ENCODE measurements around the gene PDE4C. TPM values are rescaled to one million over a fixed set of nuclear protein-coding genes. Genes with fewer than 3 reads are reported as not detected.

Gene PDE4C
- total and polyA plus RNA-seq, 9 of the 15 experiments (the other 6 are each of a cell fraction or from before 2014, with no cell fraction given), result 0.04 to 0.91 (median 0.20) TPM; not detected in 1

DNA sequence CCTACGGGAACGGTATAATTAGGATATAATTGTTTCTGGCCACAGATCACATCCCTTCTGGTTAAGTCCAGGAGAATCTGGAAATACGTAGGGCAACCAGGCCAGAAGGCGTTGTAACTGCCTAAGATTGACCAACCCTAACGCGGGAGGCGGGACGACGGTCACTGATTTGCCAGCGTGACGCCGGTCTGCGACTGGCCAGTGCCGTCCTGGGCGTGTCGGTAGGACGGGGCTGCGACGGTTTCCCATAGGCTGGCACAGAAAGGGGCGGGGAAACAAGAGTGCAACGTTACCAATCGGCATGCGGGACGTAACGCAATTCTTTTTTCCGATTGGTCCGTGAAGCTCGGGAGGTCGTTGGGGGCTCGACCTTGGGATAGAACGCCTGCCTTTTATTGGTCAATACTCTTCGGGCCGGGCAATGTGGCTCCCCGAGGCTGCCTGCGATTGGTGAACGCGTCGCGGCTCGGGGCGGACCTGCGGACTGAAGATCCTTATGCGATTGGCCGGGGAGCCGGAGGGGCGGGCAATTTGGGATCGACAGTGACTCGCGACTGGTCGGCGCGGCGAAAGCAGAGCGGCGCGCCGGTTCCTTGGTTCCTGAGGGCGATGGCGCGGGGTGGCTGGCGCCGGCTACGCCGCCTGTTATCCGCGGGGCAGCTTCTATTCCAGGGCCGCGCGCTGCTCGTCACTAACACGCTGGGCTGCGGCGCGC is 33.4 kb downstream of the PDE4C start, which contains the start of gene MPV17L2:
Gene MPV17L2, plus strand, starts transcription at position 546 of the 715 bp plus-strand sequence. Its CDS starts 64 bp downstream, at position 610.
- peak within 1 kb of the TSS; percentile 89 for H3K4me3 ChIP-seq
- WGBS (ENCODE audit: insufficient coverage, low coverage, missing lambda C conversion rate), result under 1% methylated on average over 65 of the region's 74 CpGs
- no peaks in the 10 kb centered on the region for H3K27me3 ChIP-seq (ENCODE audit: control insufficient read depth in 2 of 2, insufficient read depth in 2 of 2, low read length in 2 of 2)
- peak within 1 kb of the TSS; percentile 69 to 96 for H3K9ac ChIP-seq (ENCODE audit: insufficient read depth in 1 of 2, low read depth in 2 of 2, low read length in 2 of 2)
- DNase-seq (ENCODE audit: extremely low read depth in 1 of 4, low spot score in 3 of 4) (peak; percentile 89 to 100 (median 94)), ATAC-seq (peak; percentile 93), FAIRE-seq (peak; percentile 100)
- POLR2A ChIA-PET, result interaction anchor here (0.6 to 2.3 kb wide), 17 partner anchors 9 to 292 kb away, joined by 3 to 11 read pairs (median 4); partner anchors contain the start of gene JUND
- CTCF ChIA-PET (ENCODE audit: low intra/inter-chr PET ratio), result interaction anchor here (0.6 to 1.3 kb wide), 3 partner anchors 59 to 226 kb away, joined by 3 read pairs; partner anchors contain the start of gene SSBP4
- in situ Hi-C loops (cut with MboI) (no loop called here), intact Hi-C loops (cut with micrococcal nuclease) (loop anchor here (1.0 kb wide), 1 partner anchor 130 kb away; the partner anchor contains the start of gene LSM4)
- peak within 1 kb of the TSS; percentile 80 for H3K27ac ChIP-seq (ENCODE audit: extremely low read depth, low read depth, low read length)
- H3K9me1 ChIP-seq (ENCODE audit: control insufficient read depth, insufficient read depth, low read length), result no peaks in the 10 kb centered on the region
- no TSS peak for BruUV-seq (replicated peaks)
- no peaks in the 10 kb centered on the region for H3K9me3 ChIP-seq (replicated peaks; ENCODE audit: control insufficient read depth, insufficient read depth, low read depth, low read length)
- H3K4me1 ChIP-seq (replicated peaks in 1 of 2; ENCODE audit: control insufficient read depth in 2 of 2, insufficient read depth in 2 of 2, low read length in 2 of 2), result peaks cover 17 to 46% of the 10 kb centered on the region in 2 experiments; a peak in 4 of 5 replicates
- peaks cover 26% of the 10 kb centered on the region; the same call in 2 of the 3 replicates for H3K36me3 ChIP-seq (ENCODE audit: control insufficient read depth, insufficient read depth, low read length)
- H3K4me2 ChIP-seq (ENCODE audit: insufficient read depth, low read length), result peak within 1 kb of the TSS; percentile 94
- H2AFZ ChIP-seq (ENCODE audit: low read depth, low read length), result peak within 1 kb of the TSS; percentile 88
- H3K79me2 ChIP-seq (ENCODE audit: control insufficient read depth, insufficient read depth, low read length), result peaks cover 18% of the 10 kb centered on the region
- H4K20me1 ChIP-seq (replicated peaks; ENCODE audit: control insufficient read depth, insufficient read depth, low read length), result peaks cover 6% of the 10 kb centered on the region; the same call in 1 of the 2 replicates
- TF ChIP-seq, protein P1, sequence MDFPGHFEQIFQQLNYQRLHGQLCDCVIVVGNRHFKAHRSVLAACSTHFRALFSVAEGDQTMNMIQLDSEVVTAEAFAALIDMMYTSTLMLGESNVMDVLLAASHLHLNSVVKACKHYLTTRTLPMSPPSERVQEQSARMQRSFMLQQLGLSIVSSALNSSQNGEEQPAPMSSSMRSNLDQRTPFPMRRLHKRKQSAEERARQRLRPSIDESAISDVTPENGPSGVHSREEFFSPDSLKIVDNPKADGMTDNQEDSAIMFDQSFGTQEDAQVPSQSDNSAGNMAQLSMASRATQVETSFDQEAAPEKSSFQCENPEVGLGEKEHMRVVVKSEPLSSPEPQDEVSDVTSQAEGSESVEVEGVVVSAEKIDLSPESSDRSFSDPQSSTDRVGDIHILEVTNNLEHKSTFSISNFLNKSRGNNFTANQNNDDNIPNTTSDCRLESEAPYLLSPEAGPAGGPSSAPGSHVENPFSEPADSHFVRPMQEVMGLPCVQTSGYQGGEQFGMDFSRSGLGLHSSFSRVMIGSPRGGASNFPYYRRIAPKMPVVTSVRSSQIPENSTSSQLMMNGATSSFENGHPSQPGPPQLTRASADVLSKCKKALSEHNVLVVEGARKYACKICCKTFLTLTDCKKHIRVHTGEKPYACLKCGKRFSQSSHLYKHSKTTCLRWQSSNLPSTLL (IDR thresholded peaks at IDR 0.05), result peak; percentile 33; the same call in 1 of the 2 replicates
- TF ChIP-seq, protein P2, sequence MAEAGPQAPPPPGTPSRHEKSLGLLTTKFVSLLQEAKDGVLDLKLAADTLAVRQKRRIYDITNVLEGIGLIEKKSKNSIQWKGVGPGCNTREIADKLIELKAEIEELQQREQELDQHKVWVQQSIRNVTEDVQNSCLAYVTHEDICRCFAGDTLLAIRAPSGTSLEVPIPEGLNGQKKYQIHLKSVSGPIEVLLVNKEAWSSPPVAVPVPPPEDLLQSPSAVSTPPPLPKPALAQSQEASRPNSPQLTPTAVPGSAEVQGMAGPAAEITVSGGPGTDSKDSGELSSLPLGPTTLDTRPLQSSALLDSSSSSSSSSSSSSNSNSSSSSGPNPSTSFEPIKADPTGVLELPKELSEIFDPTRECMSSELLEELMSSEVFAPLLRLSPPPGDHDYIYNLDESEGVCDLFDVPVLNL (CRISPR knock-in tag; IDR thresholded peaks at IDR 0.05; ENCODE audit: low read depth), result no peak
- TF ChIP-seq ZNF274 (IDR thresholded peaks at IDR 0.05; ENCODE audit: borderline replicate concordance, low read depth, low read length), result no peak
- TF ChIP-seq, protein P3, sequence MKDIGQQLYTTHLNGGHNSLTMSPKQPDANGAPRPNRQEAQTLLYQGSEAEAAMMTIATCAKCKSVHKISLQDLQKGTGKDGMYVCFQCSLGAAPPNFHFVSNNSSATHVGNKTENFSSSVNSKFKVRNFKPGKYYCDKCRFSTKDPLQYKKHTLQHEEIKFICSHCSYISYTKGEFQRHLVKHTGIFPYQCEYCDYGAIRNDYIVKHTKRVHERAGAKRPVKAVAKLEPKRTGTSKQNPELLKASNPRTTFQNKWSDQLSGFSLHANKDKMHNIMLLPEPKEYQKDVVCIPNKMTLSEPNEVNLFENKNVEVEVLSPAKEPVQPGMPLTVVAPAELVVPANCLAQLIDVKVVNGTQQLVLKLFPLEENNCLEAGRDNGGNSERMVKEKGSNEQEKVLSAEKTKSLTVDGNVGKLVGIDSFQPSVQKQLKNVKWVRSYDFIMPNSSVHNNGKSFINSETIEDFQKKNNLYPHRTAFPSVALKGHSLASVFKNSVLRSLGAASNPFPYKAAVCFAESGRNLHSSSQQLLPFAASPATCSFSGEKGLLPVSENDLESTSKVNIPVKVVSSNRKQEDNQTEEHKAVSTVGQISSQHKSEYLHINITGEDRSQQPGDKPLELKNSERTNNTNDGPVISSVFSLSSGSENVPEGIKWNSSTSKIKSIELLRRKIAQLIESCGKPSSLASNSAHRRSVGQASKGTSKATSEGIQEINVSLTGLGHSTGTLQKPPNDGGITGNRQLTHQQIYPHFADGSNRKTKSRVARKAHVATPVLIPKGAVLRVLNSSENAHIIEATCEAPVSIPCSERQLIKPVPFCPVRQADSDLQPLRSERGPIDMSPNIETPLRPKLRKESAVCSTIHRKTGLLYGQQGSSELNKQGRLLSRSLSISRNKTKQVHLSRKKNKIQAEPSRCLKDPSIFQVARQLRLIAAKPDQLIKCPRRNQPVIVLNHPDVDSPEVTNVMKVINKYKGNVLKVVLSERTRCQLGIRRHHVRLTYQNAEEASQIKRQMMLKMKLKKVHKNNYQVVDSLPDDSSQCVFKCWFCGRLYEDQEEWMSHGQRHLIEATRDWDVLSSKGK (CRISPR knock-in tag; IDR thresholded peaks at IDR 0.05), result no peak
- no peak for TF ChIP-seq DACH1 (IDR thresholded peaks at IDR 0.05; ENCODE audit: partially characterized antibody)
- peak; percentile 97 for TF ChIP-seq ZNF175 (CRISPR knock-in tag; IDR thresholded peaks at IDR 0.05; ENCODE audit: low read depth)
- no peak for TF ChIP-seq ETV6 (IDR thresholded peaks at IDR 0.05; ENCODE audit: borderline replicate concordance in 1 of 2, low read depth in 2 of 2, low read length in 1 of 2)
- no peak for TF ChIP-seq ETV6 (CRISPR knock-in tag; IDR thresholded peaks at IDR 0.05; ENCODE audit: borderline replicate concordance)
- TF ChIP-seq NFATC3 (IDR thresholded peaks at IDR 0.05), result no peak
- TF ChIP-seq ZNF75A (CRISPR knock-in tag; IDR thresholded peaks at IDR 0.05), result no peak
- TF ChIP-seq ZNF778 (CRISPR knock-in tag; IDR thresholded peaks at IDR 0.05), result no peak
- no peak for TF ChIP-seq RBM22 (IDR thresholded peaks at IDR 0.05; ENCODE audit: low read depth, low read length, poor library complexity, severe bottlenecking)
- no peak for TF ChIP-seq CHD4 (IDR thresholded peaks at IDR 0.05; ENCODE audit: insufficient read depth, insufficient replicate concordance, low read depth, low read length, poor library complexity, severe bottlenecking)
- peak; percentile 62 for TF ChIP-seq TAF1 (IDR thresholded peaks at IDR 0.05; ENCODE audit: control insufficient read depth, extremely low read depth, insufficient read depth, low read length, severe bottlenecking)
